BJ (cell line): ENCODE measurements around the gene IL22RA2. TPM values are rescaled to one million over a fixed set of nuclear protein-coding genes. Genes with fewer than 3 reads are reported as not detected.

Experiments
- CTCF ChIA-PET: fragments of 350-600 bp; formaldehyde crosslinking; extraction: SDS; loops from one replicate; lab custom pipeline; 2021; ENCODE audit warnings: antibody characterized with exemption, inconsistent platforms; lab: Yijun Ruan, JAX
- POLR2A ChIA-PET: fragments of 300-600 bp; sonication (Branson Sonifier 250); formaldehyde crosslinking; extraction: SDS; loops from one replicate; lab custom pipeline; 2021; ENCODE audit warnings: antibody characterized with exemption; lab: Charles Lee
- DNase-seq: peaks from one replicate; pipeline ENCODE4 v3.0.0-alpha.2; 2011; ENCODE audit warnings: low read depth
- H3K27me3 ChIP-seq: 2 replicates; pipeline ENCODE4 v1.6.0; 2011; ENCODE audit warnings: low read length; ENCODE audit not compliant: control insufficient read depth, insufficient read depth
- H3K36me3 ChIP-seq: 2 replicates; pipeline ENCODE4 v1.5.1; 2011; ENCODE audit warnings: low read length; ENCODE audit not compliant: control insufficient read depth, insufficient read depth
- H3K4me3 ChIP-seq: 2 replicates; pipeline ENCODE4 v1.5.1; 2011; ENCODE audit warnings: low read depth, mild to moderate bottlenecking, control low read depth, low read length
- polyA plus RNA-seq: library from polyadenylated mRNA; depleted of rRNA; stranded (reverse); fragments of >200 nt; gene quantifications from 2 replicates; pipeline ENCODE4 v1.2.3, GENCODE V29; 2011
- TF ChIP-seq, protein P1 (sequence below): IDR thresholded peaks from 2 replicates; pipeline ENCODE4 v1.5.1; 2011; ENCODE audit warnings: low read depth, mild to moderate bottlenecking, control low read depth, inconsistent platforms, low read length, moderate library complexity; ENCODE audit not compliant: insufficient read depth

The IL22RA2 gene
- polyA plus RNA-seq, 1 experiment = not detected

GRCh38 chr6:137105375-137105774, 68.1 kb downstream of the IL22RA2 start:
- no peaks in the 10 kb centered on the region for H3K36me3 ChIP-seq
- ChIA-PET CTCF (interaction anchor here (1.2 kb wide), 1 partner anchor 12 kb away, joined by 5 read pairs; no protein-coding TSS in a partner anchor), POLR2A (no interaction called here)
- DNase-seq = no peak
- TF ChIP-seq, protein P1, sequence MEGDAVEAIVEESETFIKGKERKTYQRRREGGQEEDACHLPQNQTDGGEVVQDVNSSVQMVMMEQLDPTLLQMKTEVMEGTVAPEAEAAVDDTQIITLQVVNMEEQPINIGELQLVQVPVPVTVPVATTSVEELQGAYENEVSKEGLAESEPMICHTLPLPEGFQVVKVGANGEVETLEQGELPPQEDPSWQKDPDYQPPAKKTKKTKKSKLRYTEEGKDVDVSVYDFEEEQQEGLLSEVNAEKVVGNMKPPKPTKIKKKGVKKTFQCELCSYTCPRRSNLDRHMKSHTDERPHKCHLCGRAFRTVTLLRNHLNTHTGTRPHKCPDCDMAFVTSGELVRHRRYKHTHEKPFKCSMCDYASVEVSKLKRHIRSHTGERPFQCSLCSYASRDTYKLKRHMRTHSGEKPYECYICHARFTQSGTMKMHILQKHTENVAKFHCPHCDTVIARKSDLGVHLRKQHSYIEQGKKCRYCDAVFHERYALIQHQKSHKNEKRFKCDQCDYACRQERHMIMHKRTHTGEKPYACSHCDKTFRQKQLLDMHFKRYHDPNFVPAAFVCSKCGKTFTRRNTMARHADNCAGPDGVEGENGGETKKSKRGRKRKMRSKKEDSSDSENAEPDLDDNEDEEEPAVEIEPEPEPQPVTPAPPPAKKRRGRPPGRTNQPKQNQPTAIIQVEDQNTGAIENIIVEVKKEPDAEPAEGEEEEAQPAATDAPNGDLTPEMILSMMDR = no peak
- H3K27me3 ChIP-seq = no peaks in the 10 kb centered on the region; the same call in 1 of the 2 replicates
- H3K4me3 ChIP-seq = no peak overlapping the region

- ChIA-PET POLR2A (no interaction called here), CTCF (no interaction called here)
- TF ChIP-seq, protein P1 = no peak
- Histone ChIP-seq H3K36me3 (no peaks in the 10 kb centered on the region), H3K4me3 (no peak overlapping the region), H3K27me3 (no peaks in the 10 kb centered on the region; the same call in 1 of the 2 replicates)
- no peak for DNase-seq
Observed at GRCh38 chr6:137104926-137105325, 68.5 kb downstream of the IL22RA2 start.

DNA sequence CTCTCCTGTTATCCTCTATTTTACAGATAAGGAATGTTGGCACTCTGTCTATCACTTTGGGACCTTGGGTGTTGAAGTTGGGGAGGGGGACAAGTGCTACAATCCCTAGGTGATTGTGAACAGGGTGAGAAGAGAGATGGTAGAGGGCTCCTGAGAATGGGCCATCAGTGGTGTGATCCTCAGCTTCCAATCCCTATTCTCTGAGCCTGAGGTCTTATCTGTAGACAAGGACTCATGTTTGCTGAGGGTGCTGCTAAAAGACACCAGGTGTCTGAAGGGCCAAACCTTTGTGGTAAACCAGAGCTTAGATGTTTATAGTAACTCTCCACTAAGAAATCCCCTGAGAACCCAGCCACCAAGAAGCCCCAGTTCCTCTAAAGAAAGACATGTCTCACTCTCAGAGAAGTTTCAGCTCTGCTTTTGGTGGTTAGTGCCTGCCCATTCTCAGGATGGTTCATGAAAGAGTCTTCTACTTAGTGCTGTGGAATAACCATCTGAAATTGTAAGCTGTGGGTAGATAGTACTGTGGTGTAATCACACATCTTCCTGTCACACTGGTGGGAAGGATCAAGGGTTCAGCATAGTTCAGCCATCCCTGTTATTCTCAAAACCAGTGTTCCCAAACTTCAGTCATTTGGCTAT, 70.5 kb downstream of the IL22RA2 start:
- H3K27me3 ChIP-seq = no peaks in the 10 kb centered on the region; the same call in 1 of the 2 replicates
- H3K36me3 ChIP-seq = no peaks in the 10 kb centered on the region
- ChIA-PET CTCF (interaction anchor here (1.0 to 1.8 kb wide), 2 partner anchors 9 to 27 kb away, joined by 3 to 6 read pairs; no protein-coding TSS in a partner anchor), POLR2A (no interaction called here)
- no peak for DNase-seq
- no peak overlapping the region for H3K4me3 ChIP-seq
- TF ChIP-seq, protein P1 = no peak

GRCh38 chr6:137102050-137102848, 71.2 kb downstream of the IL22RA2 start:
- CTCF ChIA-PET = interaction anchor here (1.0 to 1.8 kb wide), 2 partner anchors 8 to 26 kb away, joined by 3 to 6 read pairs; no protein-coding TSS in a partner anchor
- no peak for DNase-seq
- Histone ChIP-seq H3K27me3 (no peaks in the 10 kb centered on the region; the same call in 1 of the 2 replicates), H3K36me3 (no peaks in the 10 kb centered on the region), H3K4me3 (no peak overlapping the region)
- POLR2A ChIA-PET = no interaction called here
- TF ChIP-seq, protein P1 = no peak

GRCh38 chr6:137099689-137100403, 73.6 kb downstream of the IL22RA2 start:
- TF ChIP-seq, protein P1 = no peak
- ChIA-PET POLR2A (no interaction called here), CTCF (interaction anchor here (0.6 kb wide), 1 partner anchor 26 kb away, joined by 3 read pairs; no protein-coding TSS in a partner anchor)
- peaks cover 3% of the 10 kb centered on the region; the same call in 1 of the 2 replicates for H3K27me3 ChIP-seq
- no peak for DNase-seq
- H3K36me3 ChIP-seq = no peaks in the 10 kb centered on the region
- H3K4me3 ChIP-seq = no peak overlapping the region
